Measurements from ENCODE around the gene PITX1.

PITX1 gene

GRCh38 chr5:135040333-135041144 lies 6.5 kb upstream of the PITX1 start:
- no peak for DNase-seq

GRCh38 chr5:135040034-135040332 lies 6.0 kb upstream of the PITX1 start:
- DNase-seq, result no peak

DNA sequence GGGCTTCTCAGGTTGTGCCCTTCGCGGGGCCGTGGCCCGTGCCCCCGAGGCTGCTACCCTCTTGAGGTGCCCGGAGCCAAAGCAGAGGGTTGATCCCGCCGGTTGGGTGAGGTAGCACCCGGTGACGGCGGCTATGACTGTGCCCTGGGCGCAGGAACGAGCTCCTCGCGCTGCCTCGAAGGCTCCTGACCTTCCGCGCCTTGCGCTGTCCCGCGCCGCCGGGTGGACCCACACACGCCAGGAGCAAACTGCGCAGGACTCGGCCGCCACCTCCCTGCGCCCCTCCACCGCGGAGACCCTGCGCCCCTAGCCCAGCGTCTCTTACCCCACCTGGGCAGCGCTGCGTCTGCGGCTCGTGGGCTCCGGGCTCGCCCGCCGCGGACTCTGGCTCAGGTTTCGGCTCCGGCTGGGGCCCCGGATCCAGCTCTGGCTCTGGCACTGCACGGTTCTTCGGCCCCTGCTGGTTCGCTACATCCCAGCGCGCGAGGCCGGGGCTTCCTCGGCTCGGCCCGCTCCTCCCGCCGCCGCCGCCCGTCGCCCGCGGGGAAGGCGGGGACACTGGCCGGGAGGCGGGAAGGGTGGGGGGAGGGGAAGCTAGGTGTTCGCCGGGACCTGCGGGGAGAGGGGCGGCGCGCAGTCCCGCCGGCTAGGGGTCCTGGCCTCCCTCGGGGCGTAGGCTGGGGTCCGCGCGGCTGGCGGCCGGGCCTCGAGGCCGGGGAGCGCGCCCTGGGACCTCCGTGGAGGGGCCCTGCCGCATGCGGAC lies 5.4 kb upstream of the PITX1 start:
- no peak for DNase-seq

DNA sequence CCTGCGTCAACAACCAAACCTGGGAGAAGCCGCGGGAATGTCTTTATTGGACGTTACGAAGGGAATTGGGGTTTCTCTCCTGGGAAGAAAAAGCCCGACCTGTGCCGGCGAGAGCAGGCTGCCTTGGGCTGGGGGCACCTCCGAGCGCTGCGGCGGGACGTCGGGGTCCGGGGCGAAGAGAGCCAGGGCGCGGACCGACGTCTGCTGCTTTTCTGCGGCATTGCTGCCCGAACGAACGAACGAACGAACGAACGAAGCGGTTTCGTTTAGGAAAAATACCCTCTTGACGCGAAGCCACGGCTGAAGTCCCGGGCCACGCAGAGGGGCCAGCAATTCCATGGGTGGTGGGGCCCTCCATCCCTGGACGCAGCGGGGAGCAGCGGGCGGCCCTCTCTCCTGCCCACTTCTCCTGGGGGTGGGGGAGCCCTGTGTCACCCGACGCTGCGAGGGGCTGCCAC lies 4.8 kb upstream of the PITX1 start:
- no peak for DNase-seq

DNA sequence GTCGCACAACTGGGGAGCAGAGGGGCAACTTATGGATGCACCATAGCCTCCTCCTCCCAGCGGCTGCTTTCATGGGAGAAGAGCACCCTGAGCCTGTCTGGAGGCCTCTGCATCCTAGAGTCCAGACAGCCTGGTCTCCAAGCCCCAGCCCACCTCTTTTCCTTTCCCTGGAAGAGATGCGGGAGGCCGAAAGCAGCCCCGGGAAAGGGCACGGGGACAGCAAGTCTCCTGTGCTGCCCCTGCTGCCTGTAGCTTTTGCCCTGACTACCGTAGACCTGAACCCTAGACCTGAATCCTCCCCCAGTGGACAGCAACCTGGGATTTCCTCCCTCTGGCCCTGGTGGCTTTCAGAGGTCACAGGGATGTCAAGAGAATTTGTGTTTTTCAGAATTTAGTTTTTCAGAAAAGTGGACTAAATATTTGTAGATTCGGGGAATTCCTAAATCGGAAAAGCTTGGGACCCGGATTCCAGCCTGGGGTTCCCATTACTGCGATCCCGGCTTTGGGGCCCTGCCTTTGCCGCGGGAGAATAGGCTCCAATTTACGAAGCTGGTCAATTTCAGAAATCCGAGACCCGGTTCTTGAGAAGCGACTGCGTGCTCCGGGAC lies 4.3 kb upstream of the PITX1 start:
- no peak for DNase-seq

DNA sequence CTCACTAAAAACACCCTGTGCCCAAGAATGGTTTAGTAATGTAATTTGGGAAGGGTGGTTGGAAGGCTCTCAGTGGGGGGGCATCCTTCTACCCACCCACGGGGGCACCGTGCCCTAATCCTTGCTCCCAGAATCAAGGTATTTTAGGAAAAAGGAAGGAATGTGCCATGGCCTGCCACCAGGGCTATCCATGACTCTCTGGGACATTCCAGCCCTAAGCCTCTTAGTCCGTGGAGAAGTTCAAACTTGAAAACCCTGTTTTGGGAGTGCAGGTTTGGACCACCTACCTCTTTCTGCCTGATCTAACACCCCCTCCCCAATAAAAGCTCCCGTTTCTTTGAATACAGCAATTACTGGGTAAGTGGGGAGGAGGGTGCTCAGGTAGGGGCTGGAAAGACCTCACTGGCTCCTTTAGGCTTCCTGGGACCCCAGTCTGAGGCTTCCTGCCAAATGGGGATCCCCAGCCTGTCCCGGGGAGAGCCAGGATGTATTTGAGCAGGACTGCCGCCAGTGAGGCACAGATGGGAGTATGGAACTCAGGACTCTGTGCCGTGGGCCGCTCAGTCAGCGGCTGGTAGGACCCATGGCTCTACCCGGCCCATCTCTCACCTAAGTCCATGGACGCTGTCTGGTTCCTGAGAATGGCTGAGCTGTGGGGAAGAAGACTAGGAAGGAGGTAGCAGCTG lies 3.6 kb upstream of the PITX1 start:
- no peak for DNase-seq

DNA sequence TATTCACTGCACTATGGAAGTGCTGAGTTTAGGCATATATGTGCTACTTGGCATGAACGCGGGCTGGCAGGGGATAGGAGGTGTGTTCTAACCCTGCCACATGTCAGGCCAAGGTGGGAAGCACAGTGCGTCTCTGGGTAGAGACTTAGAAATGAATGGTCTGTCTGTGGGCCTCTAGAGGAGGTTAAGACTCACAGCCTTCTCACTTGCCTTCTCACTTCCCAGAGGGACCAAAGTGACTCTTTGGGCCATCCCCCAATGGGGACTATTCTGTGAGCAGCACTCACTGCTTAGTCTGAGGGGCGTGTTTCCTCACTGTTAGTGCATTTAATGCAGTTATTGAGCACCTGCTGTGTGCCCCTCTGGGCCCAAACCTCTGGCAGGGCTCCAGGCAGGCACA lies 2.4 kb upstream of the PITX1 start:
- no peak for DNase-seq

- no peak for DNase-seq
Measured at GRCh38 chr5:135035678-135036030, 1.6 kb upstream of the PITX1 start.

DNA sequence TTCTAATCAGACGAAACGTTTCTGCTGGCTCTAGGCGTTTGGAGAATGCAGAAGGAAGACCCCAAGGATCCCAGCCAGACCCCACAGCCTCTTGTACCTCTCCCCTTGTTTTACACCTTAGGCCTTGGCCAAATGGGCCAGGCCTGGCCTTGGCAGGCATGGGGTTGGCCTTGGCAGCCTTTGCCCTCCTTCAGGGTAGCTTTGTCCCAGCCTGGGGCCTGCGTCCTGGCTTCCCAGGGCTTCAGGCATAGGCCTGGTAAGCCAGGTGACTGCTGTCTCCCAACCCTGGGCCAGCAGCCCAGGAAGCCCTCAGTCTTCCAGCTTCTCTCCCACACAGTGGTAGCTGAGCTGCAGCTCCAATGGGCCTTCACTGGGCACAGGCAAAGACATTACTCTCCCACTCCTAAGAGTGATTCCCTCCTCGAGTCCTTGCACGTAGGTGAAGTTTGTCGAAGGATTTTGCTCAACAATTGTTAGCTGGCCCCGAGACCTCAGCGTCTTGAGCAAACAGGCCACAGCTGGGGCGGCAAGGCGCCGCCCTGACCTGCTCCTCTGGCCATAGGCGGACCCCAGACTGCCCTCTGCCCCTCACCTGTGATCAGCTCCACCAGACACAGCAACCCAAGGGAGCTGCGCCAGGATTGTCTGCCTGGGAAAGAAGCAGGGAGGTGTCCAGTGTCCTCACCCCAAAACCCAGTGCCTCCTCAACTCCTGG lies 1.1 kb upstream of the PITX1 start:
- DNase-seq, result no peak

DNA sequence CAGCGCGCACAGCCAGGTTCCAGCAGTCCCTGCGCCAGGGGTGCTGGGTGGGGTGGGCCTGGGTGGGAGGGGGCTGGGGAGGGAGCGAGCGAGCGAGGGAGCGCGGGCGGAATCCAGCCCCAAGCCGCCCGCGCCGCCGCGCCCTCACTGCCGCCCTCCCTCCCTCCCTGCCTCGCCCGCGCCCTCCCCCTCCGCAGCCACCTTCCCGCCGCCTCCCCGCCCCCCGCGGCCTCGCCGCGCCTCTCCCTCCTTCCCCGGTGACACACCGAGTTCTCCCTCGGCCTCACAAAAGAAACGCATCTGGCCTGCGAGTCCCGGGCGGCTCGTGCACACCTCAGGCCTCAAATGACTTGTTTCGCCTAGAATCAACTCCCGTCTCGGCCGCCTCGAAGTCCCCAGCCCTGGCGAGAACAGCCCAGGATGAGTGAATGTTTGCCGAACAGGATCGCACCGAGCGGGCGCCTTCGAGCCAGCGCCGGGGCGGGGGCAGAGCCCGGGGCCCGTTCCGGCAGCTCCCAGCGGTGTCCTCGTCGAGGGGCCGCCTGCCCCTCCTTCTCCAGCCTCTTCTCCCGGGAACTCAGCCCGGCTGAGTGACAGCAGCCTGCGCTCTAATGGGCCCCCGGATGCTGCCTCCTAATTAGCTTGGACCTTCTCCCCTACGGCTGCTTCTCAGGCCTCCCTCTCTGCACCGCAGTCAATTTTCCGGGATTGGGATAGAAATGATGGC lies 371 bp upstream of the PITX1 start:
- peak; percentile 48 for DNase-seq

DNA sequence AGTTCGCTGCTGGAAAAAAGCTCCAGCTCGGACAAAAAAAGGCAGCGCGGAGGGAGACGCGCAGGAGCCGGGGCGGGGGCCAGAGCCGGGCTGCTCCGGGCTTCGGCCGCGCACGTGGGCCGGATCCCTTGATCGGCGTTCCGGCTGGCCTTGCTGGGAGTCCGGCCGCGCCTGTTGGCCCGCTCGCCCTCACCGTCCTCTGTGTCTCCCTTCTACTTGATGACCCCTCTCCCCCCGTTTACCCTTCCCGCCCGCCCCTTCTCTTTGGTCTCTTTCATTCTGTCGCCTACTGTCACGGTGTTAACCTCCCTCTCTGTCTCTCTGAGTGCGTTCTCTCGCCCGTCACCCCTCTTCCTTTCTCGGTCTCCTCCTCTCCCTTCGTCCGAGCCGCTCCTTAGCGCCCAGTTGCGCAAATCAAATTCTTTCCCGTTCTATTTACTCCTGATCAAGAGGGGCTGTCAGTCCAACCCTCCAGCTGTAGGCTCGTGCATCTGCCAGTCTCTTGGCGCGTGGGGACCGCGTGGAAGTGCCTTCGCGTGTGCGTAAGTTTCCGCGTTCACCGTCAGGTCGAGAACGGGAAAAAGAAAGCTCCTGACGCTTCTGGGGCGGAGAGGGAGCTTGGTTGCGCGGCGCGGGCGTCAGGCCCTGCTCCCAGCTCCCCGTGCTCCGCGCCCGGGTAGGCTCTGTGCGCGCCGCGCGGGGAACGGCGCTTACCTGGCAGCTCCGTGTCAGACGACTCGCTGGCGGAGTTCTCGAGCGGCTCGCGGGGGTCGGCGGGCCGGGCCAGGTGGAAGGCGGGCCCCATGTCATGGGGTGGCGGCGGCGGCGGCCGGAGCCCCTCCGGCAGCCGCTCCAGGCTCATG lies 798 bp downstream of the PITX1 start:
- no peak for DNase-seq

GRCh38 chr5:135032695-135032998 lies 1.4 kb downstream of the PITX1 start:
- no peak for DNase-seq

GRCh38 chr5:135031813-135032694 lies 2.0 kb downstream of the PITX1 start:
- DNase-seq, result no peak

GRCh38 chr5:135030956-135031812 lies 2.8 kb downstream of the PITX1 start:
- no peak for DNase-seq

DNA sequence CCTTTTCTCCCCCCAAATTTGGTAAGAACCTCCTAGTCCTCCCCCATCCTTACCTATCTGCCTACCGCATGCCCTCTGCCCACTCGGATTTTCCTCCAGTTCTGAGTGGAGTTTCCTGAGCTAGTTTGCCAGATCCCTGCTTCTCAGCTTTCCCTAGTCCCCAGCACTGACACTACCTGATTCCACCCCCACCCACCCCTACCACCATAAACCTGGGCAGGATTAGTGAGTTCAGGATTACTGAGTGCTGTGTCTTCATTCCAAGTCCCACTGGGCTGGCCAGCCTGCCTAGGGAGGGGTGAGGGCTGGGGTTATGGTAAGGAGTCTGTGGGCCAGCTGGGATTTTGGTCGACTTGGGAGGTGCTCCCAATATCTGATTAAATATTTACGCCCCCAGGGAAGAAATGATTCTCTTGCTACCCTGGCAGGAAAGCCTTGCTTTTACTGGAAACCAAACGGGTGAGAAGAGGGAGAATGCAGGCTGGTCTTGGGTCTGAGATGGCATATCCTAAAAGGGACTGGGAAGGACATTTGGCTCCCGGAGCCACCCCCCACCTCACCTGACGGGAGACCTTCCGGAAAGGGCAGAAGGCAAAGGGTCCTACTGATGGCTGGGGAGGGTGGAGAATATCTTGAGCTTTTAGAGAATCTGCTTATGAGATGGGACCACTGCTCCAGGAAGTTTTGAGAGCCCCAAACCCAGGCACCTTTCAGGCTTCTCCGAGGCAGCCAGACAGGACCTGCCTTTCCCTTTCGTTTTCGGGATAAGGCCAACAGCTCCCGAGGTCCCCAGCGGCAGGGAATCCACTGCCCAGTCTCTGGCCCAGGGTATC lies 3.7 kb downstream of the PITX1 start:
- DNase-seq, result no peak

DNA sequence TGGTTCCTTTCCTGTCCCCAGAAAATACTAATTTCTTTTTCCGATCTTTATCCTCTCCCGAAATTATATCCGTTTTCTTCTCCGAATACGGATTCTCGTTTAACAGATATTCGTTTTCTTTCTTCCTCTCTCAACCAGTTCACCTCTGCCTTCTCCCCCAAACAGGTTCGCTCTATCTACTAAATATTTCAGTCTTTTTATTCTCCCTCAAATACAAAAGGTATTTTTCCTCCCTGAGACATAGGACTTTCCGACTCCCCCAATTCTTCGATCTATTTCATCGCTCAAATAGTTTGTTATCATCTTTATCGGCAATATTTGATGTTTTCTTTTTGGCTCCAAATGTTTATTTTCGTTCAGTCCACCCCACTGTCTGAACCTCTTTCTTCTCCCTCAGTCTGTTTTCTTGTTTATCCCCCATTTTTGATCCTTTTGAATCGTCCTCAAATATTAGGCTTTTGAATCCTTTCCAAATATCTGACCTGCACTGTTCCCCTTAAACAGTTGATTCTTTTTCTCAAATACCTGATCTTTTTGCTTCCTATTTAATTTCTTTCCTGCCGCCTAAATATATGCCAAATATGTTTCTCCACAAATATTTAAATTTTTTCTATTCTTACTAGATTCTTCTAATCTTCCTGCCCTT lies 4.4 kb downstream of the PITX1 start:
- DNase-seq, result no peak

DNA sequence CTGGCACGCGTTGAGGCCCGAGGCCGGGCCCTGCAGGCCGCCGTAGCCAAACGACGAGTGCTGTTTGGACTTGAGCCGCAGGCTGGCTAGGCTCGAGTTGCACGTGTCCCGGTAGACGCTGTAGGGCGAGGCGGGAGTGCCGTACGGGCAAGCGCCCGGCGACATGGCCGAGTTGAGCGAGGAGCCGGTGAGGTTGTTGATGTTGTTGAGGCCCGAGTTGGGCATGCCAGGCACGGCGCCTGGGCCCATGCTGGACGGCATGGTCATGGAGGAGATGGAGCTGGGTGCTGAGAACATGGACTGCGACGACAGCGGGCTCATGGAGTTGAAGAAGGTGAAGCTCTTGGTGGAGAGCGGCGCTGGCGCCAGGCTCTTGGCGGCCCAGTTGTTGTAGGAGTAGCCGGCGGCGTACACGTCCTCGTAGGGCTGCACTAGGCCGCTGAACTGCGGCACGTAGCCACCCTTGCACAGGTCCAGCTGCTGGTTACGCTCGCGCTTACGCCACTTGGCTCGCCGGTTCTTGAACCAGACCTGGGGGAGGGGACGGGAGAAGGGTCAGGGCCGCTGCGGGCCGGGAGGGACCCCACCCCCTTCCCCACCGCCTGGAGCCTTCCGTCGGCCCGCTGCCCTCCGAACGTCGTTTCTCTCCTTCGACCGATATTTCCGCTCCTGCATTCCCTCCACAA lies 5.1 kb downstream of the PITX1 start:
- DNase-seq, result no peak
